HCT116 (cell line): ENCODE data around the gene ACOT8. TPM values are rescaled to one million over a fixed set of nuclear protein-coding genes. Genes with fewer than 3 reads are reported as not detected.

ENCODE experiments used
- ATAC-seq: fragments of 200-7000 bp; cut with Tn5 transposase; 2 replicates; pipeline ENCODE4 v1.9.1; 2020; ENCODE audit warnings: mild to moderate bottlenecking, moderate library complexity
- BruUV-seq: library from RNA; stranded (reverse); fragments of 400-500 nt; replicated peaks from 2 replicates; lab custom pipeline; 2021; lab: Mats Ljungman, UMichigan
- CTCF ChIA-PET: fragments of 300-600 bp; sonication (Branson Sonifier 250); formaldehyde crosslinking; loops from one replicate; lab custom pipeline; 2021; ENCODE audit warnings: antibody characterized with exemption; lab: Charles Lee
- POLR2A ChIA-PET: fragments of 300-600, 350-600 bp; sonication (Branson Sonifier 250); formaldehyde crosslinking; loops from one replicate; lab custom pipeline; 2021; ENCODE audit warnings: antibody characterized with exemption; lab: Charles Lee
- RAD21 ChIA-PET, 2 experiments: fragments of 300-600 bp; sonication (Branson Sonifier 250); formaldehyde crosslinking; loops; one replicate each; lab custom pipeline; 2023; ENCODE audit warnings: low total read pairs in 2 of 2; ENCODE audit not compliant: uncharacterized antibody in 2 of 2, unreplicated experiment in 2 of 2, low non-redundant PET in 1 of 2; lab: Charles Lee
- DNase-seq: peaks from one replicate; pipeline ENCODE4 v3.0.0-alpha.2; 2010; ENCODE audit warnings: low read depth, low spot score
- H2AFZ ChIP-seq: fragments of 200-600 bp; shearing (Covaris generic), sonication (generic); 2 replicates; pipeline ENCODE4 v1.6.1; 2017; ENCODE audit warnings: low read depth, mixed run types, mixed read lengths, antibody characterized with exemption, low read length; ENCODE audit not compliant: poor library complexity, severe bottlenecking
- H3K27ac ChIP-seq: 2 replicates; pipeline ENCODE4 v1.5.1; 2012; ENCODE audit warnings: low read depth, low read length
- H3K27me3 ChIP-seq: fragments of 200-600 bp; sonication (generic); 2 replicates; pipeline ENCODE4 v1.6.1; 2016; ENCODE audit warnings: mixed run types, low read length, mixed read lengths; ENCODE audit not compliant: insufficient read depth
- H3K36me3 ChIP-seq, 2 experiments: fragments of 200-500 bp in 1 of 2; fragments of 200-600 bp in 1 of 2; sonication (Bioruptor generic) in 1 of 2; sonication (generic) in 1 of 2; 2 replicates each; pipeline versions ENCODE4 v1.5.1 to v1.6.1; 2014 to 2016; ENCODE audit warnings: low read length in 2 of 2, inconsistent platforms in 1 of 2, mixed read lengths in 1 of 2, mixed run types in 1 of 2; ENCODE audit not compliant: insufficient read depth in 2 of 2, control insufficient read depth in 1 of 2
- H3K4me1 ChIP-seq, 2 experiments: fragments of 200-600 bp in 1 of 2; sonication (generic) in 1 of 2; 2 replicates each; pipeline versions ENCODE4 v1.5.1 to v1.6.1; 2012 to 2017; ENCODE audit warnings: low read length in 2 of 2, inconsistent platforms in 1 of 2, mild to moderate bottlenecking in 1 of 2, mixed read lengths in 1 of 2, mixed run types in 1 of 2, moderate library complexity in 1 of 2; ENCODE audit not compliant: insufficient read depth in 2 of 2, control insufficient read depth in 1 of 2
- H3K4me2 ChIP-seq: fragments of 200-600 bp; sonication (generic); 2 replicates; pipeline ENCODE4 v1.6.1; 2017; ENCODE audit warnings: mixed run types, low read length, mixed read lengths
- H3K4me3 ChIP-seq, 2 experiments: fragments of 200-600 bp in 1 of 2; sonication (generic) in 1 of 2; replicated peaks in 1 of 2; 2 replicates each; pipeline ENCODE4 v1.5.1; 2011 to 2016; ENCODE audit warnings: low read length in 2 of 2, control low read depth in 1 of 2, low read depth in 1 of 2, mild to moderate bottlenecking in 1 of 2, mixed read lengths in 1 of 2, mixed run types in 1 of 2
- H3K79me2 ChIP-seq: fragments of 200-600 bp; sonication (generic); 2 replicates; pipeline ENCODE4 v1.6.1; 2017; ENCODE audit warnings: mild to moderate bottlenecking, mixed run types, low read length, moderate library complexity, mixed read lengths; ENCODE audit not compliant: insufficient read depth
- H3K9ac ChIP-seq: fragments of 200-600 bp; sonication (generic); 2 replicates; pipeline ENCODE4 v1.6.1; 2016; ENCODE audit warnings: low read length, mixed read lengths
- H3K9me2 ChIP-seq: fragments of 200-600 bp; sonication (generic), shearing (Covaris generic); 2 replicates; pipeline ENCODE4 v1.6.1; 2017; ENCODE audit warnings: mixed run types, mild to moderate bottlenecking, moderate library complexity; ENCODE audit not compliant: insufficient read depth
- H3K9me3 ChIP-seq, 2 experiments: fragments of 200-500 bp in 1 of 2; fragments of 200-600 bp in 1 of 2; sonication (Bioruptor generic) in 1 of 2; sonication (generic) in 1 of 2; 2 replicates each; pipeline ENCODE4 v1.6.1; 2014 to 2017; ENCODE audit warnings: low read length in 2 of 2, mixed read lengths in 2 of 2, inconsistent platforms in 1 of 2, low read depth in 1 of 2, mild to moderate bottlenecking in 1 of 2, mixed run types in 1 of 2, moderate library complexity in 1 of 2; ENCODE audit not compliant: control insufficient read depth in 1 of 2, insufficient read depth in 1 of 2
- H4K20me1 ChIP-seq: fragments of 200-600 bp; sonication (generic), shearing (Covaris generic); 2 replicates; pipeline ENCODE4 v1.6.1; 2017; ENCODE audit warnings: mixed run types, mild to moderate bottlenecking, moderate library complexity; ENCODE audit not compliant: insufficient read depth
- FOSL1 ChIP-seq: IDR thresholded peaks from 2 replicates; pipeline ENCODE4 v1.6.1; 2012; ENCODE audit warnings: low read depth
- JUND ChIP-seq: IDR thresholded peaks from 2 replicates; pipeline ENCODE4 v1.6.1; 2012
- POLR2A ChIP-seq: IDR thresholded peaks from 2 replicates; pipeline ENCODE4 v1.7.0; 2011; ENCODE audit warnings: borderline replicate concordance; ENCODE audit not compliant: insufficient read depth, insufficient read length; ENCODE audit errors: extremely low read depth
- POLR2AphosphoS5 ChIP-seq: IDR thresholded peaks from 2 replicates; pipeline ENCODE4 v1.6.1; 2011; ENCODE audit warnings: mild to moderate bottlenecking, low read depth, low read length, moderate library complexity
- RAD21 ChIP-seq: IDR thresholded peaks from 2 replicates; pipeline ENCODE4 v1.6.1; 2012; ENCODE audit warnings: low read depth, mild to moderate bottlenecking
- SP1 ChIP-seq: IDR thresholded peaks from 2 replicates; pipeline ENCODE4 v1.6.1; 2012; ENCODE audit warnings: low read depth
- SRF ChIP-seq: IDR thresholded peaks from 2 replicates; pipeline ENCODE4 v1.6.1; 2012; ENCODE audit warnings: low read depth
- ZNF274 ChIP-seq: fragments of 200-500 bp; sonication (Bioruptor generic); IDR thresholded peaks from 2 replicates; pipeline ENCODE4 v1.6.1; 2014; ENCODE audit warnings: mild to moderate bottlenecking, low read depth, low read length, inconsistent platforms
- intact Hi-C: fragments of 100-400 bp; cut with micrococcal nuclease; formaldehyde crosslinking; loops from 2 replicates; pipeline ENCODE4 v1.10.0; 2022
- total RNA-seq: library from RNA; stranded (reverse); gene quantifications from one replicate; pipeline ENCODE4 v1.2.1, GENCODE V29; 2021; ENCODE audit not compliant: unreplicated experiment
- TF ChIP-seq, protein P1 (sequence below): IDR thresholded peaks from 2 replicates; pipeline ENCODE4 v1.6.1; 2011; ENCODE audit warnings: mild to moderate bottlenecking, low read length, moderate library complexity; ENCODE audit not compliant: insufficient replicate concordance; ENCODE audit errors: extremely low read depth
- TF ChIP-seq, protein P2 (sequence below): IDR thresholded peaks from 2 replicates; pipeline ENCODE4 v1.6.1; 2012

The ACOT8 gene
- total RNA-seq, 1 experiment from 2014 or later = 12.2 TPM

GRCh38 chr20:45890077-45890984 is 33.1 kb upstream of the ACOT8 start (continued):
- TF ChIP-seq, protein P1, sequence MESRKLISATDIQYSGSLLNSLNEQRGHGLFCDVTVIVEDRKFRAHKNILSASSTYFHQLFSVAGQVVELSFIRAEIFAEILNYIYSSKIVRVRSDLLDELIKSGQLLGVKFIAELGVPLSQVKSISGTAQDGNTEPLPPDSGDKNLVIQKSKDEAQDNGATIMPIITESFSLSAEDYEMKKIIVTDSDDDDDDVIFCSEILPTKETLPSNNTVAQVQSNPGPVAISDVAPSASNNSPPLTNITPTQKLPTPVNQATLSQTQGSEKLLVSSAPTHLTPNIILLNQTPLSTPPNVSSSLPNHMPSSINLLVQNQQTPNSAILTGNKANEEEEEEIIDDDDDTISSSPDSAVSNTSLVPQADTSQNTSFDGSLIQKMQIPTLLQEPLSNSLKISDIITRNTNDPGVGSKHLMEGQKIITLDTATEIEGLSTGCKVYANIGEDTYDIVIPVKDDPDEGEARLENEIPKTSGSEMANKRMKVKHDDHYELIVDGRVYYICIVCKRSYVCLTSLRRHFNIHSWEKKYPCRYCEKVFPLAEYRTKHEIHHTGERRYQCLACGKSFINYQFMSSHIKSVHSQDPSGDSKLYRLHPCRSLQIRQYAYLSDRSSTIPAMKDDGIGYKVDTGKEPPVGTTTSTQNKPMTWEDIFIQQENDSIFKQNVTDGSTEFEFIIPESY = no peak
- TF ChIP-seq POLR2A = no peak

DNA sequence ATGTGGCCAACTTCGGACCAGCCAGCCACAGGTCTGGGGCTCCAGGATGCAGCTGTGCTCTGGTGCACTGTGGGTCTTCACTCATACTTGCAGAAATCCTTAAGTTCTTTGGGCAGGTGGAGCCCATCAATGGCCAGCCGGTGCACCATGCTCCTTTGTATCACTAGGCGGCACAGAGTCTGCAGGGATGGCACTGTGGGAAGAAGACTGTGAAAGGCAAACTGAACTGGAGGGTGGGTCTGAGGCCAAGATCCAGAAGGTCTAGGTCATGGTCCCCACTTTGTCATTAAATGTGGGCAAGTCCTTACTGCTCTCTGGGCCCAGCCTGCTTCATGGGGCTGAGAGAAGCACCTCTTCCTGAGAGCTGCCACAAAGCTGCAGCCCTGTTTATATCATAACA is 31.5 kb upstream of the ACOT8 start:
- TF ChIP-seq, protein P2, sequence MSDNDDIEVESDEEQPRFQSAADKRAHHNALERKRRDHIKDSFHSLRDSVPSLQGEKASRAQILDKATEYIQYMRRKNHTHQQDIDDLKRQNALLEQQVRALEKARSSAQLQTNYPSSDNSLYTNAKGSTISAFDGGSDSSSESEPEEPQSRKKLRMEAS = no peak
- no peak for TF ChIP-seq POLR2AphosphoS5
- no peak for TF ChIP-seq SRF
- TF ChIP-seq POLR2A = no peak
- no peak for TF ChIP-seq RAD21
- TF ChIP-seq, protein P1 = no peak
- TF ChIP-seq SP1 = no peak
- TF ChIP-seq JUND = no peak
- no peak for TF ChIP-seq ZNF274
- no peak for TF ChIP-seq FOSL1
- Histone ChIP-seq H3K79me2 (peaks cover 7% of the 10 kb centered on the region; the same call in 1 of the 2 replicates), H3K9me2 (no peaks in the 10 kb centered on the region), H3K9me3 (no peaks in the 10 kb centered on the region), H4K20me1 (no peaks in the 10 kb centered on the region), H3K4me3 (no peak overlapping the region), H3K4me1 (peaks cover 25 to 37% of the 10 kb centered on the region in 2 experiments), H3K27ac (no peak overlapping the region), H3K36me3 (peaks cover 3 to 15% of the 10 kb centered on the region in 2 experiments; a peak in 3 of 4 replicates), H3K4me2 (no peak overlapping the region), H2AFZ (no peak overlapping the region), H3K9ac (no peak overlapping the region), H3K27me3 (no peaks in the 10 kb centered on the region)
- ChIA-PET CTCF (no interaction called here), RAD21 (no interaction called here), POLR2A (no interaction called here)
- ATAC-seq = no peak
- no TSS peak for BruUV-seq
- intact Hi-C loops = no loop called here
- DNase-seq = no peak
